GM12801 (cell line): ENCODE measurements around the gene EEF1E1.

Source experiments
- CTCF ChIP-seq: IDR thresholded peaks from one replicate; pipeline ENCODE4 v1.5.1; 2011; ENCODE audit warnings: control low read depth; ENCODE audit not compliant: insufficient read length; ENCODE audit errors: extremely low read depth

EEF1E1 gene

GRCh38 chr6:8060346-8060745, 42.0 kb downstream of the EEF1E1 start:
- no peak for TF ChIP-seq CTCF

GRCh38 chr6:8059129-8059528, 43.2 kb downstream of the EEF1E1 start:
- no peak for TF ChIP-seq CTCF

- no peak for TF ChIP-seq CTCF
Observed at GRCh38 chr6:8057793-8058192, 44.6 kb downstream of the EEF1E1 start.

- TF ChIP-seq CTCF: no peak
Observed at GRCh38 chr6:8057263-8057662, 45.1 kb downstream of the EEF1E1 start.

GRCh38 chr6:8054276-8054675, 48.1 kb downstream of the EEF1E1 start:
- TF ChIP-seq CTCF: no peak

GRCh38 chr6:8047541-8048292, 54.6 kb downstream of the EEF1E1 start:
- no peak for TF ChIP-seq CTCF

- no peak for TF ChIP-seq CTCF
Observed at GRCh38 chr6:8043221-8043620, 59.1 kb downstream of the EEF1E1 start.
